ENCODE results near the gene SLC12A8. TPM values are rescaled to one million over a fixed set of nuclear protein-coding genes. Genes with fewer than 3 reads are reported as not detected.

SLC12A8 gene
- total and polyA plus RNA-seq, 9 of the 15 experiments (the other 6 are each of a cell fraction or from before 2014, with no cell fraction given): 0.04 to 0.33 (median 0.09) TPM; not detected in 4

DNA sequence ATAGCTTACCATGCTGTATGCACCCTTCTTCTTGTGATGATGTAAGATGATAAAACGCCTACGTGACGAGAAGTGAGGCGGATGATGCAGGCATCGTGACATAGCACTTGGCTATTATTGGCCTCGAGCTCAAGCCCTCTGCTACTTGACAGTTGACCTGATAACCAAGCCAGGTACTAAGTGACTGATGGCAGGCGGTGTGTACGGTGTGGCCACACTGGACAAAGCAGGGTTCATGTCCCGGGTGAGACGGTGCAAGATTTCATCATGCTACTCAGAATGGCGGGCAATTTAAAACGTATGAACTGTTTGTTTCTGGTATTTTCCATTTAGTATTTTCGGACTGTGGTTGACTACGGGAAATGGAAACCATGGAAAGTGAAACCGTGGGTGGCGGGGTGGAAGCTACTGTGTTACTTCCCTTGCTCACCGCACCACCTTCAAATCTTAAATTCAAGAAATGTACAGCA lies 57.7 kb downstream of the SLC12A8 start (continued):
- TF ChIP-seq, protein P1, sequence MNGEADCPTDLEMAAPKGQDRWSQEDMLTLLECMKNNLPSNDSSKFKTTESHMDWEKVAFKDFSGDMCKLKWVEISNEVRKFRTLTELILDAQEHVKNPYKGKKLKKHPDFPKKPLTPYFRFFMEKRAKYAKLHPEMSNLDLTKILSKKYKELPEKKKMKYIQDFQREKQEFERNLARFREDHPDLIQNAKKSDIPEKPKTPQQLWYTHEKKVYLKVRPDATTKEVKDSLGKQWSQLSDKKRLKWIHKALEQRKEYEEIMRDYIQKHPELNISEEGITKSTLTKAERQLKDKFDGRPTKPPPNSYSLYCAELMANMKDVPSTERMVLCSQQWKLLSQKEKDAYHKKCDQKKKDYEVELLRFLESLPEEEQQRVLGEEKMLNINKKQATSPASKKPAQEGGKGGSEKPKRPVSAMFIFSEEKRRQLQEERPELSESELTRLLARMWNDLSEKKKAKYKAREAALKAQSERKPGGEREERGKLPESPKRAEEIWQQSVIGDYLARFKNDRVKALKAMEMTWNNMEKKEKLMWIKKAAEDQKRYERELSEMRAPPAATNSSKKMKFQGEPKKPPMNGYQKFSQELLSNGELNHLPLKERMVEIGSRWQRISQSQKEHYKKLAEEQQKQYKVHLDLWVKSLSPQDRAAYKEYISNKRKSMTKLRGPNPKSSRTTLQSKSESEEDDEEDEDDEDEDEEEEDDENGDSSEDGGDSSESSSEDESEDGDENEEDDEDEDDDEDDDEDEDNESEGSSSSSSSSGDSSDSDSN (IDR thresholded peaks at IDR 0.05; ENCODE audit: borderline replicate concordance in 1 of 2, low read depth in 2 of 2, low read length in 2 of 2): no peak
- TF ChIP-seq BACH1 (tag; IDR thresholded peaks at IDR 0.05) (0 out of 2 replicates have a peak, but pooled peaks have one; percentile 65), NCOA2 (IDR thresholded peaks at IDR 0.05; ENCODE audit: partially characterized antibody in 2 of 2) (no peak), TOE1 (IDR thresholded peaks at IDR 0.05; ENCODE audit: borderline replicate concordance) (no peak), TOE1 (CRISPR knock-in tag; IDR thresholded peaks at IDR 0.05; ENCODE audit: borderline replicate concordance, low read depth) (no peak), E4F1 (CRISPR knock-in tag; IDR thresholded peaks at IDR 0.05; ENCODE audit: borderline replicate concordance) (no peak), HDAC3 (IDR thresholded peaks at IDR 0.05; ENCODE audit: borderline replicate concordance, partially characterized antibody) (peak; percentile 28), ZNF609 (CRISPR knock-in tag; IDR thresholded peaks at IDR 0.05; ENCODE audit: borderline replicate concordance) (no peak), ZNF512 (tag; IDR thresholded peaks at IDR 0.05) (no peak), MAFK (IDR thresholded peaks at IDR 0.05; ENCODE audit: low read length) (peak; percentile 40; the same call in 1 of the 2 replicates), ZBTB34 (CRISPR knock-in tag; IDR thresholded peaks at IDR 0.05) (no peak)
- TF ChIP-seq, protein P2, sequence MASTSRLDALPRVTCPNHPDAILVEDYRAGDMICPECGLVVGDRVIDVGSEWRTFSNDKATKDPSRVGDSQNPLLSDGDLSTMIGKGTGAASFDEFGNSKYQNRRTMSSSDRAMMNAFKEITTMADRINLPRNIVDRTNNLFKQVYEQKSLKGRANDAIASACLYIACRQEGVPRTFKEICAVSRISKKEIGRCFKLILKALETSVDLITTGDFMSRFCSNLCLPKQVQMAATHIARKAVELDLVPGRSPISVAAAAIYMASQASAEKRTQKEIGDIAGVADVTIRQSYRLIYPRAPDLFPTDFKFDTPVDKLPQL (IDR thresholded peaks at IDR 0.05; ENCODE audit: extremely low read depth, insufficient read length): no peak
